Activated gamma-delta T cell treated with anti-CD3 and anti-CD28 coated beads, Interleukin-2, amount 50 U/mL, for 16 hours (primary cell): ENCODE measurements around the gene CNIH3.

Experiments used
- DNase-seq: peaks from one replicate; pipeline ENCODE4 v3.0.0-alpha.2; 2020; ENCODE audit warnings: low read depth

CNIH3 gene

DNA sequence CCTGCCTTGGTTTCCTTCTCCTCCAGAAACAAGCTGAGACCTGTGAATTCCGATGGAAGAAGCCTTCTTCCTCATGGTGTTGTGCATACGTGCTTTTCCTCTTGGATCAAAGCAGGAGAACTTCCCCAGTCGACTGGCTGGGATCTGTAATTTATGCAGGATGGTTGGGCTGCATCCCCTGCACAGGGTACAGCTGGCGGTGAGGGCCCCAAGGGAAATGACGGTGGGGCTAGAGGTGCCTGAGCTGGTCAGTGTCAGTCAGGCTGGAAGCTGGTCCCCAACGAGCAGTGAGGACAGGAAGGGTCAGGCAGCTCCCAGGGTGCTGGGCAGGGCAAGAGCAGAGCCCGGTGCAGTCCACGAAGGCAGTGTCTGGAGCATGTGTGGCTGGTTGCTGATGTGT lies 106.7 kb downstream of the CNIH3 start:
- DNase-seq: no peak

DNA sequence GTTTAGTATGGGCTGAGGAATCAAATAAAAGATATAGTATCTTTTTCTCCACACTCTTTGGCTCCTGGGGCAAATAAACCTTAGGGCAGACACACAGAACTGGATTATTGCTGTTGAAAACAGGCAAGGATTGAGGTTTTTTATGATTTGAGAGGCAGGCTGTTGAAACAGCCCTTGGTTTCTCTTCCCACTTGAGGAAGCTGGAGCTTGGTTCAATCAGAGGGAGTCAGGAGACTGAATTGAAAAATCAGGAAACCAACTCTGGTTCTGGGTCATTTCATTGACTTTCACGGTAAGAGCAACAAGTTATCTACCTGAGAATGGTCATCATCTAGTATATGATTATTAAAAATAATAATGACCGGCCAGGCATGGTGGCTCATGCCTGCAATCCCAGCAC lies 108.4 kb downstream of the CNIH3 start:
- DNase-seq: no peak

GRCh38 chr1:224726441-224727182 lies 110.5 kb downstream of the CNIH3 start:
- DNase-seq: no peak

DNA sequence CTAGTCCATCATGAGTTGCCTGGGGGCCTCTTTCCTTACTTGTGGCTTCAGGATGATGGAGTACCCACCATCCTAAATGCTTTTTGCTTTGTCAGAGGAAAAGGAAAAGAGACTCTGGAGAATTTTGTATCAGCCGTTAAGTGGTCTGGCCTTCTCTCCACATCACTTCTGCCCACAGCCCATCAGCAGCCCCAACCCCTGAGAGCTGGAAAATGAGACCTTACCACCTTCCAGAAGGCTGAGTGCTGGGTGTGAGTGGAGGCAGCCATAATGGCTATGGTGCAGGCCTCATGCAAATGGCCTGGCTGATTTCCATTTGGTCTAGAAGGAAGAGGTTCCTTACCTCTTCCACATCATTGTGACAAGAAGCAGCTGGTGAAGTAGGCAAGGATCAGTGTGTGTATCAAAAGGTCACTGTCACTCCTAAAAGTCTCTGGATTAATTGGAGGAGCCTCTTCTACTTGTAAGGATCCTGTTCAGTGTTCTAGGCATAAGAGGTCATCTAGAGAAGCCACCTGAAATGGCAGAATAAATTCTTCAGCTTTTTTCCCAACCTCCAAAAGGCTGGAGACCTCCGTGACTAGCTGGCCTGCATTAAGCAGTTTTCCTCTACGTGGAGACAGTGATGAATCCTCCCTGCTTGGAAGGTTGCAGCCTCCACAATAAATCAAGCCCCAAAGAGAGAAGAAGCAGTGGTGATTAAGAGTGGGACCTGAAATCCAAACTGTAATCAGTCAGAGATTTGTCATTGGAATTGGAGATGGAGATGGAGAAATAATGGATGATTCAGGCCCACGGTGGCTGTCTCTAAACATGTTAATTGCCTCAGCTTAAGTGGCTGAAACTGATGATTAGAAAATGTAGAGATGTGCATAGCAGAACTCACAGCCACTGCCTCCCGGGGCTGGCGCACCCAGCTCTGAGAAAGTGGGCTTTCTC lies 111.5 kb downstream of the CNIH3 start:
- DNase-seq: no peak

GRCh38 chr1:224730540-224730939 lies 114.4 kb downstream of the CNIH3 start:
- no peak for DNase-seq

DNA sequence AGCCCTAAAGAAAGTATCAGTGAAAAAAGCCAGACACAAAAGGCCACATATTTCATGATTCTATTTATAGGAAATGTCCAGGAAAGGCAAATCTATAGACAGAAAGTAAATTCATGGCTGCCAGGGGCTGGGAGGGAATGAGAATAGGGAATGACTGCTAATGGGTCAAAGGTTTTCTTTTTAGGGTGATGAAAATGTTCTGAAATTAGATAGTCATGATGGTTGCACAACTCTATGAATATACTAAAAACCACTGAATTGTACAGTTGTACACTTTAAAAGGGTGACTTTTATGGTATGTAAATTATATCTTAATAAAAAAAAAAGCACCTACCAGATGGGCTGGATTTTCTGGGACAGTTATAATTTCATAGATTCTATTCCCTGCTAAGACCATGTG lies 114.8 kb downstream of the CNIH3 start:
- DNase-seq: no peak

DNA sequence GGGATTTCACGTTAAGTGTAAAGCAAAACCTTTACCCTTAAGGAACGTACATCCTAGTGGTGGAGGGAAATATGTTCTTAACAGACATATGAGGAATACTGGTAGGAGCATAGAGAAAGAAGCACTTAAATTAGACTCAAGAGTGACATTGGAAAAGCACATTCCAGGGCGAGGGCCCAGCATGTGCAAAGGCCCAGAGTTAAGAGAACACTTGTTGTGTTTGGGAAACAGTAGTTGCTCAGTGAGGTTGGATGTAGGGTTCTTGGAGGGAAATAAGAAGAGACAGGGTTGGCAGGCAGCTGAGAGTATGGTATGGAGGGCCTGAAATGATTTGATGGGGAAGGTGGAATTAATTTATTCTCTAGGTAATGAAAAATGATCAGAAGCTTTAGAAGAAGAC lies 115.5 kb downstream of the CNIH3 start:
- no peak for DNase-seq

DNA sequence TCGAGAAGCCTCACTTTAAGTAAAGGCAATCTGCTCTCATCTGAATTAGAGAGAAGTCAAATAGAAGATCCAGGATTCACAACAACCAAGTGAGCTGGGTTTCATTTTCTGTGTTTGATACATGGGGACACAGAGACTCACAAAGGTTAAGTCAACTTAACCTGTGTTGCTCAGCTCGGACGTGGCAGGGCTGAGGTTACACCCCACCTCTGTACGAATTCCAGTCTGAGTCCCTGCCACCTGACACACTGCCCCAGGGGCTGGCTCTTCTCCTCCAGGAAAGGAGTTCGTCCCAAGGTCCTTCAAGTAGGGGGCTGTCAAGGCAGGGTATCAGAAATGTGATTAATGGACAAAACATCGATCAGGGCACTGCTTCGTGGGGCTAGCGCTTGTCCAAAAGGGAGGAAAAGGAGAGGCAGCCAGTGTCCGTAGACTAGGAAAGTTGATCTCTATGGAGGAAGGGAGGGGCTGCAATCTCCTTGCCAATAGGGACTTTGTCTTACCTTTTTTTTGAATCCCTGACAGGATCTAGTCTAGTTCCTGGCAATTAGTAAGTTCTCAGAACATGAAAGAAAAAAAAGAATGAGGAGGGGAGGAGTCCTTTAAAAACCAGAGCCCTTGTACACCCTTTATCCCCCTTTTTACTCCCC lies 116.4 kb downstream of the CNIH3 start:
- DNase-seq: no peak

DNA sequence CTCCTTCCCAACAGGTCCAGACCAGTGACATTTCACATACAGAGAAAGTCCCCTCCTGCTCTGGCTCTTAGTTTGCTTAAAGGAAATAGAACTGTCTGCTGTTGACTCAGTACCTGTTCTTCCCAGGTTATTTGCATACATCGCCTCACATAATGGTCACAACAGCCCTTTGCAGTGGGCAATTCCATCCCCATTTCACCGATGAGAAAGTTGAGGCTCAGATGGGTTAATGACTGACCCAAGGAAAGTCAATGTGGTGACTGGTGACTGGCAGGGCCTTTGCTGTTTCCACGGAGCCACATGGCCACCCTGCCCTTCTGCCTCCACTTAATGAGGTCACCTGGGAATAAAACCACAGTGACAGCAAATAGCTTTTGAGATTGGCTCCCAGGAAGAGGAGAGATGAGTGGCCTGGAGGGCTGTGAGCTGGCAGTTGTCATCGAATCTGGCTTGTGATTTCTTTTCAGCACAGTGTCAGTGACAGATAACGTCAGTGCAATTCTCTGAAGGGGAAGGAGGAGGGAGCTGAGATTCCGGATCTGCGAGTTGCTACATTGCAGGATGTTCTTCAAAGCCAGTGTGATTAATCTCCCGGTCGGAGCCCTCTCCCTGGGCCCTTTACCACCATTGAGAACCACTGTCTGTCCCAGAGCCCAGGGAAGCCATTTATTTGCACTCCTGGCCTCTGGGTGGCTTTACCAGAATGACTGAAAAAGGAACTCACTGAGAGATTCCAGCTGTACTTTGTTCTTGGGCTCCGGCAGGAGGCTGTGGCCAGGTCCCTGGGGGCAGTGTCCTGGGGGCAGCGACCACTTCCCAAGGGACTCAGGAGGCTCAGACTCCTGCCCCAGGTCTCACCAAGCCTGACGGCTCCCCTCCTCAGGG lies 117.2 kb downstream of the CNIH3 start:
- no peak for DNase-seq

- no peak for DNase-seq
Measured at GRCh38 chr1:224734261-224734935, 118.3 kb downstream of the CNIH3 start.

- no peak for DNase-seq
Measured at GRCh38 chr1:224735159-224735558, 119.0 kb downstream of the CNIH3 start.

GRCh38 chr1:224736619-224737352 lies 120.7 kb downstream of the CNIH3 start:
- no peak for DNase-seq

GRCh38 chr1:224737353-224737727 lies 121.2 kb downstream of the CNIH3 start:
- no peak for DNase-seq

- no peak for DNase-seq
Measured at GRCh38 chr1:224739303-224739996, 123.3 kb downstream of the CNIH3 start.

DNA sequence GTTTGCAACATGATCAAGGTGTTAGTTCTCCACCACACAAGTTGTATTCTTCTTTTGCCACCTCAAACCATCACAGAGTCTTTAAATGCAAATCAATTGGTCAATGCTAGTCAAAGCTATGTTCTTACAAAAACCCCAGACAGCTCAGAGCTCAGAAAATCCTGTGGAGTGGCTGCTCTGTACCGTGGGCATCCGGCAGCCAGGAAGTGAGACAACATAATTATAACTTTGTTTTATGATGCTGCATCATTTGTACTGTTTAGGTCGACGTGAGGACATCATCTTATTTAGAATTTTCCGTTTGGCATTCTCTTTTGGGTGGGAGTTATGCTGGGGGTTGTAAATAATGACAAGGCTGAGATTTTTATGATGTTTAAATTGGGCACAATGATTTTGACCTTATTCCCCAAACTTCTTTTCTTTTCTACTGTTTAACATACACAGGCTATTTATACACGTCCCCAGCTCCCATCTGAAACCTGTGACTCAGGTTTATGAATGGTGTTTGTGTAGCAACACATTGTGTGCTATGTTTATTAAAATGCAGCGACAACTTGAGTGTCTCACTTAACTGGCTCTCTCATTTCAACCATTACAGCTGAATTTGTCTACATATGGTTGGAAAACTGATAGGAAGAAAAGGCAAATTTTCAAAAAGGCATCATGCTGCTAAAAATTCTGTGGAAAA lies 124.0 kb downstream of the CNIH3 start:
- DNase-seq: no peak

DNA sequence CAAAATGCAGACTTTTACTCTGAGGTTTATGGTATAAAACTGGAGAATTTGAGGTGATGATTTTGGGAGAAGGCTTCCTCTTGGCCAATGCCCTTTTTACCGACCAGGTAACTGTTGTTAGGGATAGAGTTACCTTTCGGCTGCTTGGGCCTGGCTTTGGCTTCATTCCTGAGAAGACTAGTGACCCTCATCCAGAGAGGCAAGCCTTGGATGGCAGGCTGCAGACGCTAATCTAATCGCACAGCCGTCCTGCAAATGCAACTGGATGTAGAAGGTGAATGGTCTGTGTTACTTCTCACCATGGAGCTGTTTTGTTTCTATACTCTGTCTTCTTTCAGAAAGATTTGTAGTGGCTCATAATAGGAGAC lies 124.6 kb downstream of the CNIH3 start:
- DNase-seq: no peak

DNA sequence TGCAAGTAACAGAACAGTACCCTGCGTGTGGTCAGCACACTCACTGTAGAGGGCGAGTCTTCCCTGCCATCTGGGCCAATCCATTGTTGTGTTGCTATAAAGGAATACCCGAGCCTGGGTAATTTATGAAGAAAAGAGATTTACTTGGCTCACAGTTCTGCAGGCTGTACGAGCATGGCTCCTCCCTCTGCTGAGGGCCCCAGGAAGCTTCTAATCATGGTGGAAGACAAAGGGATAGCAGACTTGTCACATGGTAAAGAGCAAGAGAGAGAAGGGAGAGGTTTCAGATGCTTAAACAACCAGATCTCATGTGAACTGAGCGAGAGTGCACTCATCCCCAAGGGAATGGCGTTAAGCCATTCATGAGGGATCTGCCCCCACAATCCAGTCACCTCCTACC lies 126.2 kb downstream of the CNIH3 start:
- DNase-seq: no peak

DNA sequence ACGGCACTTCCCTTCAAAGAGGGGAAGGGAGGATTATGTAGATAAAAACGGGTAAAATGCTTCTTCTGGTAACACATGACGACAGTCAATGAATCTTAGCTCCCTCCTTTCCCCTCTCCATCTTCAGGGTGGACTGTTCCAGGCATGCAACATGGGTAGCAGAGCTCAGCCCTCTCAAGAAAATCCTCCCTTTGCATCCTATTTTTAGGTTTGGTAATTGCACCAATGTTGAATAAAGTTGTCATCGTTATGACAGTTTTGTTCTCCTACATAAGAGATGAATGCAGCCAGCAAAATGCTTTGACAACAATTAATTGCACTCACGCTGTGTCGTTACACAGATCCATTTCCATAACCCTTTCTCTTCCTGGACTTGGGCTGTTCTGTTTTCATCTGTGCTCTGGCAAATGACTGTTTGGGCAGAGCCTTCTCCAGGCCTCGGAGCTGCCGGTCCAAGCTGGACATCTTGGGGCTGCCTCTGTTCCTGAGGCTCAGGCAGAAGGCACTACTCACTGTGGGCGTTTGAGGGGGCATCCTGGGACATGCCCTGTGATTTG lies 127.6 kb downstream of the CNIH3 start:
- no peak for DNase-seq

DNA sequence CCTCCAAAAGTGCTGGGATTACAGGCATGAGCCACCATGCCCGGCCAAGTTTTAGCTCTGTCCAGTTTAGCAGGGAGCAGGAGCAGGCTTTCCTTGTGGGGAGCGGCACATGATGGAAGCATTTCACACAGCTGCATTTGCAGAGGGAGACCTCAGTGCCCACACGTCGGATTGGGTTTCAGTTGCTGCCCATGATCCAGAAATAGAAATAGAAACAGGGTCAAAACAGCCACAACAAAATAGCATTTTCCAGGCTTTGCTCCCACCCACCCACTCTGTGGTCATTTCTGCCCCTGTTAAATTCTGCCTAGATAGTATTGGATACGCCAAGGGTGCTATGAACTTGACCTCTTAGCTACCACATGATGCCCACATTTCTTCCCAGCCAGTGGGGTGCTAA lies 128.4 kb downstream of the CNIH3 start:
- no peak for DNase-seq
